Mucosa of descending colon (tissue), 3 donors: ENCODE measurements around the gene FYN. TPM values are rescaled to one million over a fixed set of nuclear protein-coding genes. Genes with fewer than 3 reads are reported as not detected.

Source experiments
- ATAC-seq: fragments of 200-7000 bp; cut with Tn5 transposase; one replicate; pipeline ENCODE4 v1.9.1; 2020; ENCODE audit warnings: mild to moderate bottlenecking, moderate library complexity
- DNase-seq, 3 donors: peaks; one replicate each; pipeline ENCODE4 v3.0.0-alpha.2; 2020
- H3K36me3 ChIP-seq: fragments of 200-600 bp; one replicate; pipeline ENCODE4 v1.8.0; 2021; ENCODE audit warnings: low read depth, mild to moderate bottlenecking
- H3K4me1 ChIP-seq: fragments of 200-600 bp; one replicate; pipeline ENCODE4 v1.8.0; 2021; ENCODE audit warnings: low read depth, mild to moderate bottlenecking
- H3K4me3 ChIP-seq: fragments of 200-600 bp; one replicate; pipeline ENCODE4 v1.8.0; 2021; ENCODE audit warnings: mild to moderate bottlenecking
- H3K9me3 ChIP-seq: fragments of 200-600 bp; one replicate; pipeline ENCODE4 v1.8.0; 2021; ENCODE audit warnings: mild to moderate bottlenecking
- CTCF ChIP-seq: fragments of 200-600 bp; IDR thresholded peaks from one replicate; pipeline ENCODE4 v1.8.0; 2022; ENCODE audit warnings: antibody characterized with exemption, mild to moderate bottlenecking
- intact Hi-C, 2 donors: fragments of 100-400 bp; cut with DNase I in 1 of 2; cut with micrococcal nuclease in 1 of 2; formaldehyde crosslinking; loops; one replicate each; pipeline versions ENCODE4 v1.11.0 to v1.11.1; 2022; cut with DNase I, micrococcal nuclease
- total RNA-seq, 3 donors: library from RNA; stranded (reverse); fragmentation: NEBNext Ultra II Directional in 2 of 3; extraction: Animal tissue kit (Norgen Biotek cat#: 25700) in 2 of 3; gene quantifications; one replicate each; pipeline versions ENCODE4 v1.2.1 to v1.2.4, GENCODE V29; 2021 to 2023
- donor health status: DM: no; HTN: no; CAD: no; lungs with moderate emphysema.
- donor health status: DM: no; HTN: no; CAD: no.
- donor health status: DM: no; HTN: yes; CAD: no.

The FYN gene
- total RNA-seq, 3 donors from 2014 or later = 15.0 to 63.0 (median 24.8) TPM

- Histone ChIP-seq H3K4me3 (no peak overlapping the region), H3K4me1 (peaks cover 3% of the 10 kb centered on the region), H3K36me3 (no peaks in the 10 kb centered on the region), H3K9me3 (no peaks in the 10 kb centered on the region)
- intact Hi-C loops = loop anchor here in 1 of 2 donors (10.0 kb wide), 1 partner anchor 63 kb away; the partner anchor contains the start of gene TRAF3IP2
- DNase-seq = no peak
- TF ChIP-seq CTCF = no peak
- peak; percentile 19 for ATAC-seq
These were observed 205.3 kb downstream of the FYN start for GRCh38 chr6:111667931-111668330.

- H3K9me3 ChIP-seq = no peaks in the 10 kb centered on the region
- DNase-seq (no peak), ATAC-seq (peak; percentile 19)
- no peak overlapping the region for H3K4me3 ChIP-seq
- H3K36me3 ChIP-seq = no peaks in the 10 kb centered on the region
- H3K4me1 ChIP-seq = no peaks in the 10 kb centered on the region
- intact Hi-C loops = loop anchor here in 1 of 2 donors (10.0 kb wide), 1 partner anchor 62 kb away; the partner anchor contains the start of gene TRAF3IP2
- no peak for TF ChIP-seq CTCF
These were observed 206.4 kb downstream of the FYN start for GRCh38 chr6:111666847-111667246.

- TF ChIP-seq CTCF = no peak
- DNase-seq (no peak), ATAC-seq (no peak)
- H3K9me3 ChIP-seq = no peaks in the 10 kb centered on the region
- H3K36me3 ChIP-seq = no peaks in the 10 kb centered on the region
- no peak overlapping the region for H3K4me3 ChIP-seq
- no peaks in the 10 kb centered on the region for H3K4me1 ChIP-seq
- intact Hi-C loops = loop anchor here in 1 of 2 donors (10.0 kb wide), 1 partner anchor 60 kb away; the partner anchor contains the start of gene TRAF3IP2
These were observed 208.7 kb downstream of the FYN start for GRCh38 chr6:111664565-111665030.

- intact Hi-C loops = loop anchor here in 1 of 2 donors (10.0 kb wide), 1 partner anchor 59 kb away; the partner anchor contains the start of gene TRAF3IP2
- DNase-seq = no peak
- no peak for TF ChIP-seq CTCF
- Histone ChIP-seq H3K36me3 (no peaks in the 10 kb centered on the region), H3K9me3 (no peaks in the 10 kb centered on the region), H3K4me3 (no peak overlapping the region), H3K4me1 (no peaks in the 10 kb centered on the region)
- peak; percentile 15 for ATAC-seq
These were observed 209.3 kb downstream of the FYN start for GRCh38 chr6:111663692-111664564.

GRCh38 chr6:111662794-111663593 is 210.3 kb downstream of the FYN start:
- no peak for DNase-seq
- TF ChIP-seq CTCF = no peak
- no peak overlapping the region for H3K4me3 ChIP-seq
- no peaks in the 10 kb centered on the region for H3K9me3 ChIP-seq
- ATAC-seq = peak; percentile 15
- intact Hi-C loops = loop anchor here in 1 of 2 donors (10.0 kb wide), 1 partner anchor 58 kb away; the partner anchor contains the start of gene TRAF3IP2
- no peaks in the 10 kb centered on the region for H3K36me3 ChIP-seq
- H3K4me1 ChIP-seq = no peaks in the 10 kb centered on the region
